Small intestine (tissue), 7 donors: ENCODE measurements around the gene BCKDHA. TPM values are rescaled to one million over a fixed set of nuclear protein-coding genes. Genes with fewer than 3 reads are reported as not detected.
"Not testable (repeated sequence)": the region's sequence is repeated elsewhere in the genome, so short reads cannot be mapped to it uniquely, and the experiment has no call there.

Source experiments
- DNase-seq, 2 donors: peaks; one replicate each; pipeline versions ENCODE4 v3.0.0 to v3.0.0-alpha.2; 2013
- FAIRE-seq: peaks from 2 replicates; lab custom pipeline; 2012; peaks lifted over from hg19 to GRCh38; lab: Jason Lieb, UNC
- H3K27ac ChIP-seq, 3 donors: one replicate each; pipeline ENCODE4 v1.5.1; 2013; ENCODE audit warnings: low read length in 2 of 3, mild to moderate bottlenecking in 2 of 3, control low read depth in 1 of 3, inconsistent platforms in 1 of 3, low read depth in 1 of 3, moderate library complexity in 1 of 3
- H3K27me3 ChIP-seq, 3 donors: one replicate each; pipeline ENCODE4 v1.6.1; 2013; ENCODE audit warnings: low read length in 3 of 3, inconsistent platforms in 1 of 3; ENCODE audit not compliant: control insufficient read depth in 3 of 3, insufficient read depth in 3 of 3
- H3K36me3 ChIP-seq, 3 donors: one replicate each; pipeline ENCODE4 v1.6.1; 2013; ENCODE audit warnings: low read length in 3 of 3, inconsistent platforms in 1 of 3, low read depth in 1 of 3, mild to moderate bottlenecking in 1 of 3, moderate library complexity in 1 of 3; ENCODE audit not compliant: control insufficient read depth in 3 of 3, insufficient read depth in 2 of 3
- H3K4me1 ChIP-seq, 3 donors: one replicate each; pipeline ENCODE4 v1.6.1; 2013; ENCODE audit warnings: low read length in 2 of 3, inconsistent platforms in 1 of 3, low read depth in 1 of 3, mild to moderate bottlenecking in 1 of 3, moderate library complexity in 1 of 3; ENCODE audit not compliant: control insufficient read depth in 3 of 3, insufficient read depth in 2 of 3
- H3K4me3 ChIP-seq, 3 donors: one replicate each; pipeline ENCODE4 v1.5.1; 2013; ENCODE audit warnings: low read length in 3 of 3, control low read depth in 1 of 3, inconsistent platforms in 1 of 3, low read depth in 1 of 3, mild to moderate bottlenecking in 1 of 3, moderate library complexity in 1 of 3
- H3K9me3 ChIP-seq, 2 donors: one replicate each; pipeline ENCODE4 v1.6.1; 2013; ENCODE audit warnings: low read depth in 1 of 2, low read length in 1 of 2; ENCODE audit not compliant: control insufficient read depth in 2 of 2, insufficient read depth in 1 of 2
- WGBS, 3 donors: extraction: QIAGEN DNeasy Blood & Tissue Kit; methylation state at CpG; one replicate each; pipeline ENCODE4 v1.1.7; 2013; 5-methylcytosine and 5-hydroxymethylcytosine counted together
- polyA plus RNA-seq, 4 donors: library from polyadenylated mRNA; stranded (reverse) in 3 of 4; unstranded in 1 of 4; fragments of 200-250 nt in 3 of 4; fragments of 120-200 nt in 1 of 4; gene quantifications; one replicate each; pipeline versions ENCODE4 v1.2.1 to v1.2.3, GENCODE V29; 2013
- donor health status: healthy with polysubstance abuse.
- donor health status: control.
- donor health status: control.
- donor health status: Bipolar disorder and iron deficiency.
- donor health status: healthy.

Gene BCKDHA
- polyA plus RNA-seq, 4 donors, result 19.9 to 34.0 (median 24.8) TPM

DNA sequence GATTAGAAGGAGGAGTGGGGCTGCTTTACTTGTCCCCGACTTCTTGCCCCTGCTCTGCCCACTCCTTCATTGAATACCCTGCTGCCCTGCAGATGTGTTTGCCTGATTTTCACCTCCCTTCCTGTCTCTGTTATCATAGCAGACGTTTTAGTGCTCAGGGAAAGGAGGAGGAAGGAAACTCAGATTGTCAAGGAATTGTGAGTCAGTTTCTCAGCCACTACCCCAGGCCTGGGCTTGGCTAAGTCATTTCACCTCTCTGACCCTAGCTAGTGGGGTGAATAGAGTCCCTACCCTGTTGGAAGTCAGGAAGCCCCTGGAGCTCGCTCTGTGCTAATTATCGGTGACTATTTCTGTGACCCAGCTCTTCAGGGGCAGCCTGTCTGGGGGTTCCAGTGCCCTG is 3.9 kb downstream of the BCKDHA start:
- Histone ChIP-seq H3K4me3 (no peak overlapping the region), H3K4me1 (peaks cover 3 to 9% (median 7%) of the 10 kb centered on the region in 3 donors), H3K36me3 (peaks cover 0 to 27% (median 0%) of the 10 kb centered on the region in 3 donors), H3K27me3 (no peaks in the 10 kb centered on the region), H3K27ac (no peak overlapping the region), H3K9me3 (no peaks in the 10 kb centered on the region)
- 69 to 81% (median 80%) methylated on average over 4 of the region's 4 CpGs for WGBS, 3 donors
- FAIRE-seq (no peak), DNase-seq (no peak)

DNA sequence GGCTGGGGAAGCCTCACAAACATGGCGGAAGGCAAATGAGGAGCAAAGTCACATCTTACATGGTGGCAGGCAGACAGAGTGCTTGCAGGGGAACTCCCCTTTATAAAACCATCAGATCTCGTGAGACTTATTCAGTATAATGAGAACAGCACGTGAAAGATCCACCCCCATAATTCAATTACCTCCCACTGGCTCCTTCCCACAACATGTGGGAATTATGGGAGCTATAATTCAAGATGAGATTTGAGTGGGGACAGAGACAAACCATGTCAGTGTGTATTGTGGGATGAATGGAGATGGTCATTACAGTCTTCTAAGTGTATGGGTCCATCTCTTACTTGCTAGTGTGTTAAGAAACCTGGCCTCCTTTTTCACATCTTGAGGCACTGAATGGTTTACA is 4.4 kb downstream of the BCKDHA start:
- H3K9me3 ChIP-seq, result no peaks in the 10 kb centered on the region
- H3K4me3 ChIP-seq, result no peak overlapping the region
- FAIRE-seq (no peak), DNase-seq (no peak)
- peaks cover 0 to 29% (median 0%) of the 10 kb centered on the region in 3 donors for H3K36me3 ChIP-seq
- peaks cover 3 to 9% (median 7%) of the 10 kb centered on the region in 3 donors for H3K4me1 ChIP-seq
- WGBS, 3 donors, result 79 to 82% (median 81%) methylated on average over 3 of the region's 3 CpGs
- H3K27ac ChIP-seq, result no peak overlapping the region
- no peaks in the 10 kb centered on the region for H3K27me3 ChIP-seq

GRCh38 chr19:41403181-41403970 is 5.8 kb downstream of the BCKDHA start:
- WGBS, 3 donors, result 24 to 49% (median 38%) methylated on average over 12 of the region's 12 CpGs
- no peak for FAIRE-seq
- Histone ChIP-seq H3K9me3 (no peaks in the 10 kb centered on the region), H3K36me3 (peaks cover 0 to 38% (median 0%) of the 10 kb centered on the region in 3 donors), H3K27ac (no peak overlapping the region), H3K27me3 (no peaks in the 10 kb centered on the region), H3K4me3 (no peak overlapping the region), H3K4me1 (peaks cover 3 to 8% (median 8%) of the 10 kb centered on the region in 3 donors)
- peak in 1 of 2 donors; percentile 29 for DNase-seq

DNA sequence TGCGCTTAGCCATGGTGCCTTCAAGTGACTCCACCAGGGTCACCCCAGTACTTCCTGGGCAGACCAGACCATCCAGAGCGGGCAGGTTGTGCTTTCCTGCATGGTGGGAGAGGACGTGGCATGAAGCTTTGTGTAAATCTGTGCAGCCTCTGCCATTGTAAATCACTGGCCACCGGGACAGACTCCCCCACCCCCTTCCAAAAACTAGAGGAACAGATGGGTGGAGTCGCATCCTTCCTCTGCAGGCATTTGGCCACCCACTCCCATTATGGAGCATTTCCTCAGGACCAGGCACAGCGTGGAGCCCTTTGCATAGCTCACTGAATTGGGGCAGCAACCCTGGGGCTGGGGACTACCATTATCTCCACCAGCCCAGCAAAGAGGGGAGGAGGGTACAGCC is 8.2 kb downstream of the BCKDHA start:
- H3K9me3 ChIP-seq, result no peaks in the 10 kb centered on the region
- FAIRE-seq (no peak), DNase-seq (no peak)
- 80 to 88% (median 87%) methylated on average over 6 of the region's 6 CpGs for WGBS, 3 donors
- H3K4me1 ChIP-seq, result peaks cover 0 to 20% (median 0%) of the 10 kb centered on the region in 3 donors
- no peak overlapping the region for H3K27ac ChIP-seq
- no peak overlapping the region for H3K4me3 ChIP-seq
- peaks cover 0 to 43% (median 0%) of the 10 kb centered on the region in 3 donors for H3K36me3 ChIP-seq
- H3K27me3 ChIP-seq, result no peaks in the 10 kb centered on the region

- WGBS, 3 donors, result 58 to 72% (median 69%) methylated on average over 4 of the region's 4 CpGs
- no peak for FAIRE-seq
- no peaks in the 10 kb centered on the region for H3K9me3 ChIP-seq
- DNase-seq, result no peak
- no peak overlapping the region for H3K27ac ChIP-seq
- no peaks in the 10 kb centered on the region for H3K27me3 ChIP-seq
- H3K4me1 ChIP-seq, result peaks cover 0 to 20% (median 0%) of the 10 kb centered on the region in 3 donors
- H3K4me3 ChIP-seq, result no peak overlapping the region
- peaks cover 2 to 53% (median 2%) of the 10 kb centered on the region in 3 donors for H3K36me3 ChIP-seq
Measured at GRCh38 chr19:41407271-41407670, 9.7 kb downstream of the BCKDHA start.

- H3K4me1 ChIP-seq, result peaks cover 0 to 20% (median 0%) of the 10 kb centered on the region in 3 donors
- no peak overlapping the region for H3K4me3 ChIP-seq
- H3K27me3 ChIP-seq, result no peaks in the 10 kb centered on the region
- H3K36me3 ChIP-seq, result peaks cover 2 to 55% (median 4%) of the 10 kb centered on the region in 3 donors
- FAIRE-seq (no peak), DNase-seq (peak in 1 of 2 donors; percentile 41)
- WGBS, 3 donors, result 37 to 62% (median 54%) methylated on average over 4 of the region's 4 CpGs
- H3K9me3 ChIP-seq, result no peaks in the 10 kb centered on the region
- H3K27ac ChIP-seq, result no peak overlapping the region
Measured at GRCh38 chr19:41408256-41408655, 10.6 kb downstream of the BCKDHA start.

DNA sequence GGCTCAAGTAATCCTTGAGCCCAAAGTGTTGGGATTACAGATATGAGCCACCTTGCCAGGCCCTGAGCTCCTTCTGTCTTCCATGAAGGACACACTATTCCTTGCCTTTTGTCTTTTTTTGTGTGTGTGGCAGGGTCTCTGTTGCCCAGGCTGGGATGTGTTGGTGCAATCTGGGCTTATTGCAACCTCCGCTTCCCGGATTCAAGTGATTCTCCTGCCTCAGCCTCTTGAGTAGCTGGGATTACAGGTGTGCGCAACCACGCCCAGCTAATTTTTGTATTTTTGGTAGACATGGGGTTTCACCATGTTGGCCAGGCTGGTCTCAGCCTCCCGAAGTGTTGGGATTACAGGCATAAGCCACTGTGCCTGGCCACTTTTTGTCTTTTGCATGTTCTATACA is 11.2 kb downstream of the BCKDHA start:
- not testable (repeated sequence) for H3K9me3 ChIP-seq, DNase-seq, H3K4me3 ChIP-seq, H3K27me3 ChIP-seq, FAIRE-seq
- 90 to 96% (median 91%) methylated on average over 5 of the region's 5 CpGs for WGBS, 3 donors
- H3K4me1 ChIP-seq, result peaks cover 0 to 24% (median 0%) of the 10 kb centered on the region in 3 donors
- peak overlapping the region in 2 of 3 donors; percentile 49 to 59 for H3K27ac ChIP-seq
- H3K36me3 ChIP-seq, result peaks cover 2 to 57% (median 4%) of the 10 kb centered on the region in 3 donors

GRCh38 chr19:41409288-41409687 is 11.7 kb downstream of the BCKDHA start:
- DNase-seq (peak; percentile 58 to 84), FAIRE-seq (no peak)
- Histone ChIP-seq H3K4me1 (peaks cover 0 to 28% (median 0%) of the 10 kb centered on the region in 3 donors), H3K9me3 (no peaks in the 10 kb centered on the region), H3K36me3 (peaks cover 2 to 61% (median 4%) of the 10 kb centered on the region in 3 donors), H3K27me3 (no peaks in the 10 kb centered on the region), H3K27ac (peak overlapping the region in 2 of 3 donors; percentile 49 to 59), H3K4me3 (no peak overlapping the region)
- WGBS, 3 donors, result 50 to 72% (median 59%) methylated on average over 4 of the region's 4 CpGs
